H1 (cell line): ENCODE measurements around the gene DYNC2H1. TPM values are rescaled to one million over a fixed set of nuclear protein-coding genes. Genes with fewer than 3 reads are reported as not detected.

ENCODE experiments used
- CTCF ChIA-PET: fragments of 300-600 bp; sonication (Branson Sonifier 250); formaldehyde crosslinking; loops from one replicate; lab custom pipeline; 2021; ENCODE audit not compliant: partially characterized antibody; lab: Charles Lee
- POLR2A ChIA-PET: fragments of 300-600 bp; sonication (Branson Sonifier 250); formaldehyde crosslinking; loops from one replicate; lab custom pipeline; 2021; ENCODE audit warnings: inconsistent platforms; ENCODE audit not compliant: partially characterized antibody; lab: Charles Lee
- DNase-seq, 2 experiments: peaks; one replicate each; pipeline versions ENCODE4 v3.0.0 to v3.0.0-alpha.2; 2010 to 2022; ENCODE audit warnings: low spot score in 2 of 2, low read depth in 1 of 2, mixed read lengths in 1 of 2
- FAIRE-seq: peaks from 2 replicates; lab custom pipeline; 2011; peaks lifted over from hg19 to GRCh38; lab: Jason Lieb, UNC
- H2AFZ ChIP-seq: 2 replicates; pipeline ENCODE4 v1.8.1; 2012; ENCODE audit warnings: low read length, inconsistent platforms
- H2AK5ac ChIP-seq: 2 replicates; pipeline ENCODE4 v1.6.1; 2013; ENCODE audit warnings: low read depth, low read length
- H2BK120ac ChIP-seq: replicated peaks from 2 replicates; pipeline ENCODE3; 2013; ENCODE audit warnings: low read depth, low read length, inconsistent platforms
- H2BK12ac ChIP-seq: 2 replicates; pipeline ENCODE4 v1.6.1; 2013; ENCODE audit warnings: low read depth, low read length
- H2BK15ac ChIP-seq: 2 replicates; pipeline ENCODE4 v1.6.1; 2013; ENCODE audit warnings: low read length
- H2BK20ac ChIP-seq: 2 replicates; pipeline ENCODE4 v1.6.1; 2013; ENCODE audit warnings: low read length
- H2BK5ac ChIP-seq: 2 replicates; pipeline ENCODE4 v1.6.1; 2013; ENCODE audit warnings: low read depth, low read length
- H3K14ac ChIP-seq: 2 replicates; pipeline ENCODE4 v1.6.1; 2013; ENCODE audit warnings: inconsistent platforms; ENCODE audit not compliant: insufficient read length
- H3K18ac ChIP-seq: 2 replicates; pipeline ENCODE4 v1.6.1; 2013; ENCODE audit warnings: low read length; ENCODE audit errors: extremely low read depth
- H3K23ac ChIP-seq: 2 replicates; pipeline ENCODE4 v1.6.1; 2013; ENCODE audit warnings: inconsistent platforms; ENCODE audit not compliant: insufficient read length
- H3K23me2 ChIP-seq: 2 replicates; pipeline ENCODE4 v1.6.1; 2013; ENCODE audit warnings: low read depth, low read length
- H3K27ac ChIP-seq: 2 replicates; pipeline ENCODE4 v1.6.1; 2011; ENCODE audit warnings: low read depth, low read length, inconsistent platforms
- H3K27me3 ChIP-seq, 4 experiments: replicated peaks in 1 of 4; 1 replicate in 1 of 4; 2 replicates in 3 of 4; pipeline versions ENCODE4 v1.6.1 to v1.8.1; 2011 to 2013; ENCODE audit warnings: low read length in 3 of 4, mild to moderate bottlenecking in 3 of 4, inconsistent platforms in 2 of 4, mixed read lengths in 2 of 4, moderate library complexity in 1 of 4; ENCODE audit not compliant: control insufficient read depth in 3 of 4, insufficient read depth in 3 of 4; ENCODE audit errors: extremely low read depth in 1 of 4
- H3K36me3 ChIP-seq, 4 experiments: 2 replicates each; pipeline versions ENCODE4 v1.6.1 to v1.8.1; 2011 to 2013; ENCODE audit warnings: mild to moderate bottlenecking in 4 of 4, low read length in 3 of 4, moderate library complexity in 2 of 4, control low read depth in 1 of 4, inconsistent platforms in 1 of 4; ENCODE audit not compliant: insufficient read depth in 4 of 4, control insufficient read depth in 2 of 4
- H3K4ac ChIP-seq: replicated peaks from 2 replicates; pipeline ENCODE3; 2013; ENCODE audit warnings: low read length, low read depth, mixed read lengths, inconsistent platforms; ENCODE audit not compliant: insufficient read length
- H3K4me1 ChIP-seq, 4 experiments: replicated peaks in 1 of 4; 1 replicate in 1 of 4; 2 replicates in 3 of 4; pipeline versions ENCODE4 v1.6.1 to v1.8.1; 2011 to 2013; ENCODE audit warnings: low read length in 3 of 4, inconsistent platforms in 2 of 4, mixed read lengths in 1 of 4; ENCODE audit not compliant: insufficient read depth in 4 of 4, control insufficient read depth in 3 of 4
- H3K4me2 ChIP-seq, 2 experiments: 2 replicates each; pipeline versions ENCODE4 v1.6.1 to v1.8.1; 2011 to 2013; ENCODE audit warnings: low read depth in 2 of 2, low read length in 2 of 2, control low read depth in 1 of 2, inconsistent platforms in 1 of 2, mild to moderate bottlenecking in 1 of 2; ENCODE audit not compliant: insufficient read depth in 1 of 2
- H3K4me3 ChIP-seq, 4 experiments: fragments of 200-600, 300-600 bp in 1 of 4; sonication (generic), shearing (Covaris generic), sonication (Bioruptor Twin) in 1 of 4; 2 replicates each; pipeline versions ENCODE4 v1.5.1 to v1.8.1; 2011 to 2016; ENCODE audit warnings: low read length in 4 of 4, low read depth in 3 of 4, control low read depth in 2 of 4, inconsistent platforms in 2 of 4, mild to moderate bottlenecking in 2 of 4, mixed read lengths in 1 of 4, moderate library complexity in 1 of 4; ENCODE audit not compliant: insufficient read depth in 2 of 4; ENCODE audit errors: extremely low read depth in 1 of 4
- H3K56ac ChIP-seq: replicated peaks from 2 replicates; pipeline ENCODE3; 2013; ENCODE audit warnings: low read depth, mild to moderate bottlenecking, mixed read lengths, low read length, inconsistent platforms; ENCODE audit not compliant: insufficient read length
- H3K79me1 ChIP-seq: 2 replicates; pipeline ENCODE4 v1.6.1; 2013; ENCODE audit warnings: low read depth, low read length, control low read depth
- H3K79me2 ChIP-seq, 2 experiments: 2 replicates each; pipeline versions ENCODE4 v1.6.1 to v1.8.1; 2012 to 2013; ENCODE audit warnings: low read length in 2 of 2, mild to moderate bottlenecking in 2 of 2, inconsistent platforms in 1 of 2; ENCODE audit not compliant: insufficient read depth in 2 of 2, control insufficient read depth in 1 of 2
- H3K9ac ChIP-seq, 4 experiments: replicated peaks in 1 of 4; 1 replicate in 1 of 4; 2 replicates in 3 of 4; pipeline versions ENCODE4 v1.6.1 to v1.8.1; 2011 to 2013; ENCODE audit warnings: low read depth in 3 of 4, low read length in 3 of 4, control low read depth in 2 of 4, mild to moderate bottlenecking in 2 of 4, moderate library complexity in 2 of 4, inconsistent platforms in 1 of 4; ENCODE audit errors: extremely low read depth in 1 of 4
- H3K9me3 ChIP-seq, 2 experiments: 2 replicates each; pipeline versions ENCODE4 v1.6.1 to v1.8.1; 2012 to 2013; ENCODE audit warnings: mild to moderate bottlenecking in 2 of 2, moderate library complexity in 2 of 2, control low read depth in 1 of 2, inconsistent platforms in 1 of 2, low read depth in 1 of 2, low read length in 1 of 2, mixed read lengths in 1 of 2; ENCODE audit not compliant: insufficient read depth in 2 of 2
- H4K20me1 ChIP-seq, 2 experiments: replicated peaks in 1 of 2; 2 replicates each; pipeline versions ENCODE3 to v1.8.1; 2011 to 2013; ENCODE audit warnings: inconsistent platforms in 2 of 2, low read length in 2 of 2, mild to moderate bottlenecking in 1 of 2; ENCODE audit not compliant: insufficient read depth in 2 of 2, control insufficient read depth in 1 of 2
- H4K5ac ChIP-seq: 2 replicates; pipeline ENCODE4 v1.6.1; 2013; ENCODE audit warnings: low read length, low read depth, mixed read lengths, inconsistent platforms; ENCODE audit not compliant: insufficient read length
- H4K8ac ChIP-seq: 2 replicates; pipeline ENCODE4 v1.8.0; 2013; ENCODE audit warnings: mild to moderate bottlenecking, moderate library complexity, low read length, inconsistent platforms; ENCODE audit not compliant: insufficient read depth; ENCODE audit errors: extremely low read depth
- H4K91ac ChIP-seq: replicated peaks from 2 replicates; pipeline ENCODE3; 2013; ENCODE audit warnings: low read length, mixed read lengths, inconsistent platforms; ENCODE audit not compliant: insufficient read length
- ASH2L ChIP-seq: fragments of 200-600, 300-600 bp; sonication (generic); IDR thresholded peaks from one replicate; pipeline ENCODE4 v1.7.1; 2017; ENCODE audit warnings: low read length
- KDM4A ChIP-seq: IDR thresholded peaks from one replicate; pipeline ENCODE4 v1.7.1; 2012; ENCODE audit warnings: low read depth, mild to moderate bottlenecking, moderate library complexity, low read length, inconsistent platforms; ENCODE audit not compliant: severe bottlenecking
- POLR2AphosphoS5 ChIP-seq: IDR thresholded peaks from 2 replicates; pipeline ENCODE4 v1.6.1; 2011; ENCODE audit warnings: low read depth, low read length
- RXRA ChIP-seq: IDR thresholded peaks from 2 replicates; pipeline ENCODE4 v1.6.1; 2011; ENCODE audit warnings: low read depth, mild to moderate bottlenecking, low read length, moderate library complexity; ENCODE audit not compliant: insufficient read depth
- SIX5 ChIP-seq: IDR thresholded peaks from 2 replicates; pipeline ENCODE4 v1.6.1; 2011; ENCODE audit warnings: mild to moderate bottlenecking, low read depth, low read length
- TAF1 ChIP-seq: IDR thresholded peaks from 2 replicates; pipeline ENCODE4 v1.6.1; 2011; ENCODE audit warnings: mild to moderate bottlenecking, low read depth, low read length
- TEAD4 ChIP-seq: IDR thresholded peaks from 2 replicates; pipeline ENCODE4 v1.6.1; 2012; ENCODE audit warnings: low read depth, low read length, inconsistent platforms, mixed read lengths
- WGBS, 2 experiments: shearing (Covaris generic) in 1 of 2; methylation state at CpG; one replicate each; pipeline versions ENCODE4 v1.1.6 to v1.1.7; 2013 to 2015; ENCODE audit warnings: low lambda C conversion rate in 2 of 2, mixed read lengths in 2 of 2, inconsistent platforms in 1 of 2, low coverage in 1 of 2, missing lambda C conversion rate in 1 of 2; ENCODE audit not compliant: insufficient replicate concordance in 2 of 2, insufficient coverage in 1 of 2, insufficient read length in 1 of 2; ENCODE audit errors: extremely low coverage in 1 of 2, missing lambda C conversion rate in 1 of 2; 5-methylcytosine and 5-hydroxymethylcytosine counted together
- polyA plus RNA-seq, 7 experiments: library from polyadenylated mRNA; depleted of rRNA in 3 of 7; stranded (reverse) in 5 of 7; unstranded in 2 of 7; fragments of >200 nt in 5 of 7; fragments of 200-250 nt in 2 of 7; gene quantifications; 1 replicate in 5 of 7; 2 replicates in 1 of 7; 4 replicates in 1 of 7; pipeline versions ENCODE4 v1.2.1 to v1.2.3, GENCODE V29; 2011 to 2013; ENCODE audit warnings: missing spikeins in 2 of 7, mixed read lengths in 2 of 7
- total RNA-seq: library from RNA; stranded (reverse); fragmentation: NEBNext Ultra II Directional; extraction: Animal tissue kit (Norgen Biotek cat#: 25700); gene quantifications from 2 replicates; pipeline ENCODE4 v1.2.1, GENCODE V29; 2021

Gene DYNC2H1
- total and polyA plus RNA-seq, 2 of the 8 experiments (the other 6 are each of a cell fraction or from before 2014, with no cell fraction given): 6.2 to 12.0 TPM

DNA sequence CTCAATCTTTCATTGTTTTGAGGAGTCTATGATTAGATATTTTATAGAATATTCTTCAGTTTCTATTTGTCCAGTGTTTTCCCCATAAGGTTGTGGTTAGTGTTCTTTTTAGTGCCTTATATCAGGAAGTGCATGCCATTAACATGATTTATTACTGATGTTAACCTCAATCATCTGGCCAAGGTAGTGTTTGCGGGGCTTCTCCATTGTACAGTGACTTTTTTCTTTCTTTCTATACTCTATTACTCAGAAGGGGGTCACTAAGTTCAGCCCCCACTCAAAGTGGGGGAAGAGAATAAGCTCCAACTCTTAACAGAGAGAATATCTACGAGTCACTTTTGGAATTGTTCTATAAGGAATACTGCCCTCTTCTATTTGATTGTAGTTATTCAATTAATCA lies 415.8 kb downstream of the DYNC2H1 start:
- Histone ChIP-seq H2BK5ac (no peak overlapping the region), H3K27ac (no peak overlapping the region), H3K4me2 (no peak overlapping the region), H3K4me1 (peaks cover 0 to 4% (median 0%) of the 10 kb centered on the region in 4 experiments; a peak in 1 of 7 replicates), H4K91ac (no peak overlapping the region), H2BK12ac (no peak overlapping the region), H4K20me1 (no peaks in the 10 kb centered on the region), H4K8ac (no peak overlapping the region), H2AFZ (no peak overlapping the region), H3K56ac (no peak overlapping the region), H3K4me3 (no peak overlapping the region), H3K9ac (no peak overlapping the region), H3K14ac (no peak overlapping the region), H3K4ac (no peak overlapping the region), H3K9me3 (no peaks in the 10 kb centered on the region), H2BK20ac (no peak overlapping the region), H2AK5ac (no peak overlapping the region), H2BK15ac (no peak overlapping the region), H4K5ac (no peak overlapping the region), H3K36me3 (no peaks in the 10 kb centered on the region), H2BK120ac (no peak overlapping the region), H3K18ac (no peak overlapping the region), H3K79me1 (no peaks in the 10 kb centered on the region), H3K79me2 (no peaks in the 10 kb centered on the region), H3K23ac (no peak overlapping the region), H3K23me2 (no peaks in the 10 kb centered on the region), H3K27me3 (no peaks in the 10 kb centered on the region)
- POLR2A ChIA-PET: no interaction called here
- no peak for TF ChIP-seq TEAD4
- no peak for TF ChIP-seq POLR2AphosphoS5
- no peak for TF ChIP-seq SIX5
- TF ChIP-seq KDM4A: no peak
- TF ChIP-seq ASH2L: no peak
- TF ChIP-seq RXRA: no peak
- TF ChIP-seq TAF1: no peak
- CTCF ChIA-PET: interaction anchor here (0.6 to 5.2 kb wide), 3 partner anchors 12 to 107 kb away, joined by 3 to 35 read pairs (median 3); no protein-coding TSS in a partner anchor
- 91% methylated on average over 2 of the region's 2 CpGs; no CpG with 5 or more reads in 1 of the 2 experiments for WGBS, 2 experiments
- DNase-seq (no peak), FAIRE-seq (no peak)
